Measurements from ENCODE around the gene SLC39A7.

The SLC39A7 gene

GRCh38 chr6:33211666-33212422, 11.2 kb downstream of the SLC39A7 start:
- Histone ChIP-seq H3K36me3 (ENCODE audit: insufficient read depth, low read length) (peaks cover 13% of the 10 kb centered on the region), H3K79me2 (ENCODE audit: insufficient read depth, low read length) (peaks cover 13% of the 10 kb centered on the region; the same call in 1 of the 2 replicates), H3K4me3 (ENCODE audit: low read depth in 1 of 2, low read length in 2 of 2) (no peak overlapping the region), H3K4me2 (ENCODE audit: insufficient read depth, low read length) (no peak overlapping the region), H3K9ac (ENCODE audit: low read depth, low read length) (no peak overlapping the region), H3K4me1 (ENCODE audit: insufficient read depth, low read length) (peaks cover 33% of the 10 kb centered on the region), H3K27ac (ENCODE audit: low read length) (no peak overlapping the region), H3K9me3 (ENCODE audit: insufficient read depth, low read length, severe bottlenecking) (no peaks in the 10 kb centered on the region), H4K20me1 (ENCODE audit: insufficient read depth, low read length) (peaks cover 10% of the 10 kb centered on the region; the same call in 1 of the 2 replicates), H2AFZ (ENCODE audit: low read depth, low read length) (no peak overlapping the region), H3K27me3 (ENCODE audit: insufficient read depth, low read length, poor library complexity) (peaks cover 35% of the 10 kb centered on the region)
- no peak for DNase-seq
- no peak for ATAC-seq (ENCODE audit: insufficient read depth, low read depth)
- TF ChIP-seq EZH2 (IDR thresholded peaks at IDR 0.05; ENCODE audit: borderline replicate concordance, low read depth, low read length, severe bottlenecking) (no peak), CTCF (IDR thresholded peaks at IDR 0.05; ENCODE audit: borderline replicate concordance, extremely low read depth, low read length, poor library complexity, severe bottlenecking) (no peak)

- ATAC-seq (ENCODE audit: insufficient read depth, low read depth) = no peak
- peaks cover 9% of the 10 kb centered on the region; the same call in 1 of the 2 replicates for H3K79me2 ChIP-seq (ENCODE audit: insufficient read depth, low read length)
- TF ChIP-seq EZH2 (IDR thresholded peaks at IDR 0.05; ENCODE audit: borderline replicate concordance, low read depth, low read length, severe bottlenecking) = no peak
- no peak for TF ChIP-seq CTCF (IDR thresholded peaks at IDR 0.05; ENCODE audit: borderline replicate concordance, extremely low read depth, low read length, poor library complexity, severe bottlenecking)
- H3K4me3 ChIP-seq (ENCODE audit: low read depth in 1 of 2, low read length in 2 of 2) = no peak overlapping the region
- H3K9ac ChIP-seq (ENCODE audit: low read depth, low read length) = peak overlapping the region; percentile 16; the same call in 1 of the 2 replicates
- peaks cover 27% of the 10 kb centered on the region for H3K4me1 ChIP-seq (ENCODE audit: insufficient read depth, low read length)
- no peak overlapping the region for H3K27ac ChIP-seq (ENCODE audit: low read length)
- H4K20me1 ChIP-seq (ENCODE audit: insufficient read depth, low read length) = peaks cover 10% of the 10 kb centered on the region; the same call in 1 of the 2 replicates
- H2AFZ ChIP-seq (ENCODE audit: low read depth, low read length) = no peak overlapping the region
- peaks cover 35% of the 10 kb centered on the region for H3K27me3 ChIP-seq (ENCODE audit: insufficient read depth, low read length, poor library complexity)
- peaks cover 13% of the 10 kb centered on the region for H3K36me3 ChIP-seq (ENCODE audit: insufficient read depth, low read length)
- no peak for DNase-seq
- H3K9me3 ChIP-seq (ENCODE audit: insufficient read depth, low read length, severe bottlenecking) = no peaks in the 10 kb centered on the region
- peak overlapping the region; percentile 31; the same call in 1 of the 2 replicates for H3K4me2 ChIP-seq (ENCODE audit: insufficient read depth, low read length)
Observed at GRCh38 chr6:33212857-33213165, 12.1 kb downstream of the SLC39A7 start.

GRCh38 chr6:33213166-33213988, 12.7 kb downstream of the SLC39A7 start:
- Histone ChIP-seq H3K79me2 (ENCODE audit: insufficient read depth, low read length) (0 out of 2 replicates have a peak, but pooled peaks cover 5% of the 10 kb centered on the region), H3K9ac (ENCODE audit: low read depth, low read length) (peak overlapping the region; percentile 16; the same call in 1 of the 2 replicates), H3K9me3 (ENCODE audit: insufficient read depth, low read length, severe bottlenecking) (no peaks in the 10 kb centered on the region), H4K20me1 (ENCODE audit: insufficient read depth, low read length) (peaks cover 10% of the 10 kb centered on the region; the same call in 1 of the 2 replicates), H2AFZ (ENCODE audit: low read depth, low read length) (no peak overlapping the region), H3K36me3 (ENCODE audit: insufficient read depth, low read length) (peaks cover 13% of the 10 kb centered on the region), H3K27ac (ENCODE audit: low read length) (no peak overlapping the region), H3K4me2 (ENCODE audit: insufficient read depth, low read length) (peak overlapping the region; percentile 31; the same call in 1 of the 2 replicates), H3K27me3 (ENCODE audit: insufficient read depth, low read length, poor library complexity) (peaks cover 35% of the 10 kb centered on the region), H3K4me1 (ENCODE audit: insufficient read depth, low read length) (peaks cover 26% of the 10 kb centered on the region), H3K4me3 (ENCODE audit: low read depth in 1 of 2, low read length in 2 of 2) (no peak overlapping the region)
- ATAC-seq (ENCODE audit: insufficient read depth, low read depth) = peak; percentile 18; the same call in 1 of the 3 replicates
- DNase-seq = no peak
- no peak for TF ChIP-seq CTCF (IDR thresholded peaks at IDR 0.05; ENCODE audit: borderline replicate concordance, extremely low read depth, low read length, poor library complexity, severe bottlenecking)
- TF ChIP-seq EZH2 (IDR thresholded peaks at IDR 0.05; ENCODE audit: borderline replicate concordance, low read depth, low read length, severe bottlenecking) = no peak

All from DND-41 (cell line).